HEK293 (cell line): Measurements from ENCODE around the gene SST.

Experiments
- CTCF ChIA-PET: fragments of 350-600 bp; formaldehyde crosslinking; extraction: SDS; loops from one replicate; lab custom pipeline; 2021; ENCODE audit warnings: antibody characterized with exemption; lab: Yijun Ruan, JAX
- POLR2A ChIA-PET: fragments of 300-600 bp; formaldehyde crosslinking; extraction: SDS; loops from one replicate; lab custom pipeline; 2020; ENCODE audit warnings: antibody characterized with exemption, inconsistent platforms; lab: Yijun Ruan, JAX
- H3K27ac ChIP-seq: fragments of 200-500 bp; sonication (Bioruptor generic); 2 replicates; pipeline ENCODE4 v1.5.1; 2014; ENCODE audit warnings: low read depth, low read length, control low read depth, inconsistent platforms; ENCODE audit errors: extremely low read depth
- H3K36me3 ChIP-seq, 2 experiments: fragments of 200-500 bp in 1 of 2; sonication (Bioruptor generic) in 1 of 2; 1 replicate in 1 of 2; 2 replicates in 1 of 2; pipeline ENCODE4 v1.5.1; 2014 to 2017; ENCODE audit warnings: inconsistent platforms in 2 of 2, low read length in 2 of 2; ENCODE audit not compliant: control insufficient read depth in 2 of 2, insufficient read depth in 1 of 2
- H3K4me1 ChIP-seq: fragments of 200-500 bp; sonication (Bioruptor generic); 2 replicates; pipeline ENCODE4 v1.5.1; 2014; ENCODE audit warnings: mild to moderate bottlenecking, low read length, inconsistent platforms; ENCODE audit not compliant: control insufficient read depth, insufficient read depth
- H3K4me3 ChIP-seq: 2 replicates; pipeline ENCODE4 v1.5.1; 2011; ENCODE audit warnings: low read depth, mild to moderate bottlenecking, control low read depth, low read length, moderate library complexity
- H3K9me3 ChIP-seq: fragments of 200-500 bp; sonication (Bioruptor generic); 2 replicates; pipeline ENCODE4 v1.5.1; 2014; ENCODE audit warnings: low read depth, low read length, inconsistent platforms; ENCODE audit not compliant: control insufficient read depth, insufficient read depth
- AEBP2 ChIP-seq: fragments of 450-650 bp; formaldehyde crosslinking; IDR thresholded peaks from 2 replicates; pipeline ENCODE4 v1.5.1; 2016; ENCODE audit warnings: missing biosample characterization, missing genetic modification characterization, borderline replicate concordance
- HOXC10 ChIP-seq: sonication (generic); formaldehyde crosslinking; IDR thresholded peaks from 2 replicates; pipeline ENCODE4 v1.8.1; 2023; ENCODE audit warnings: mild to moderate bottlenecking, missing genetic modification reagents
- REST ChIP-seq: fragments of 450-650 bp; formaldehyde crosslinking; IDR thresholded peaks from 2 replicates; pipeline ENCODE4 v1.5.1; 2016; ENCODE audit warnings: missing biosample characterization, missing genetic modification characterization
- SP7 ChIP-seq: fragments of 450-650 bp; formaldehyde crosslinking; IDR thresholded peaks from 2 replicates; pipeline ENCODE4 v1.5.1; 2016; ENCODE audit warnings: missing biosample characterization, missing genetic modification characterization
- ZBTB44 ChIP-seq: fragments of 450-650 bp; IDR thresholded peaks from 2 replicates; pipeline ENCODE4 v1.5.1; 2018; ENCODE audit warnings: missing biosample characterization, mild to moderate bottlenecking, missing genetic modification characterization
- ZNF10 ChIP-seq: fragments of 450-650 bp; formaldehyde crosslinking; IDR thresholded peaks from 2 replicates; pipeline ENCODE4 v1.5.1; 2017; ENCODE audit warnings: missing biosample characterization, missing genetic modification characterization
- ZNF112 ChIP-seq: fragments of 450-650 bp; formaldehyde crosslinking; IDR thresholded peaks from 2 replicates; pipeline ENCODE4 v1.5.0; 2017; ENCODE audit warnings: missing biosample characterization, missing genetic modification characterization
- ZNF114 ChIP-seq: fragments of 450-650 bp; formaldehyde crosslinking; IDR thresholded peaks from 2 replicates; pipeline ENCODE4 v1.5.0; 2017; ENCODE audit warnings: missing biosample characterization, missing genetic modification characterization
- ZNF132 ChIP-seq: fragments of 450-650 bp; formaldehyde crosslinking; IDR thresholded peaks from 2 replicates; pipeline ENCODE4 v1.5.1; 2017; ENCODE audit warnings: missing biosample characterization, missing genetic modification characterization, borderline replicate concordance
- ZNF133 ChIP-seq: fragments of 450-650 bp; formaldehyde crosslinking; IDR thresholded peaks from 2 replicates; pipeline ENCODE4 v1.5.1; 2016; ENCODE audit warnings: missing biosample characterization, missing genetic modification characterization
- ZNF274 ChIP-seq, 2 experiments: fragments of 200-500 bp in 1 of 2; fragments of 450-650 bp in 1 of 2; sonication (Bioruptor generic) in 1 of 2; formaldehyde crosslinking in 1 of 2; IDR thresholded peaks; 2 replicates each; pipeline versions ENCODE4 v1.5.1 to v1.6.1; 2014 to 2016; ENCODE audit warnings: borderline replicate concordance in 1 of 2, inconsistent platforms in 1 of 2, low read length in 1 of 2, missing biosample characterization in 1 of 2, missing genetic modification characterization in 1 of 2
- ZNF311 ChIP-seq: fragments of 450-650 bp; formaldehyde crosslinking; IDR thresholded peaks from 2 replicates; pipeline ENCODE4 v1.5.1; 2017; ENCODE audit warnings: missing biosample characterization, missing genetic modification characterization, borderline replicate concordance
- ZNF449 ChIP-seq: fragments of 450-650 bp; formaldehyde crosslinking; IDR thresholded peaks from 2 replicates; pipeline ENCODE4 v1.5.1; 2017; ENCODE audit warnings: missing biosample characterization, mild to moderate bottlenecking, missing genetic modification characterization, moderate library complexity
- ZNF571 ChIP-seq: fragments of 450-650 bp; formaldehyde crosslinking; IDR thresholded peaks from 2 replicates; pipeline ENCODE4 v1.5.0; 2017; ENCODE audit warnings: missing biosample characterization, missing genetic modification characterization
- ZNF654 ChIP-seq: fragments of 450-650 bp; formaldehyde crosslinking; IDR thresholded peaks from 2 replicates; pipeline ENCODE4 v1.5.1; 2016; ENCODE audit warnings: low read depth, missing biosample characterization, missing genetic modification characterization
- ZNF843 ChIP-seq: fragments of 450-650 bp; formaldehyde crosslinking; IDR thresholded peaks from 2 replicates; pipeline ENCODE4 v1.5.1; 2016; ENCODE audit warnings: missing biosample characterization, missing genetic modification characterization
- ZSCAN18 ChIP-seq: fragments of 450-650 bp; formaldehyde crosslinking; IDR thresholded peaks from 2 replicates; pipeline ENCODE4 v1.5.1; 2016; ENCODE audit warnings: missing biosample characterization, missing genetic modification characterization
- ZSCAN30 ChIP-seq: fragments of 450-650 bp; IDR thresholded peaks from 2 replicates; pipeline ENCODE4 v1.5.1; 2018; ENCODE audit warnings: missing biosample characterization, mild to moderate bottlenecking, missing genetic modification characterization, moderate library complexity

The SST gene

GRCh38 chr3:187689984-187690383, 19.8 kb upstream of the SST start (continued):
- TF ChIP-seq ZSCAN18 (tag by site-specific recombination), result no peak
- no peak for TF ChIP-seq ZNF10 (tag by site-specific recombination)
- TF ChIP-seq ZBTB44 (tag by site-specific recombination), result no peak
- TF ChIP-seq ZNF449 (tag by site-specific recombination), result no peak
- TF ChIP-seq ZNF843, result no peak
- no peak for TF ChIP-seq REST (tag by site-specific recombination)
- no peak for TF ChIP-seq ZNF112 (tag by site-specific recombination)
- no peak for TF ChIP-seq AEBP2 (tag by site-specific recombination)
- TF ChIP-seq ZSCAN30 (tag by site-specific recombination), result no peak
- no peak for TF ChIP-seq ZNF311 (tag by site-specific recombination)
- TF ChIP-seq ZNF274 (IDR thresholded peaks at IDR 0.05; ENCODE audit: low read length), result no peak
- no peak for TF ChIP-seq ZNF274 (tag by site-specific recombination; IDR thresholded peaks at IDR 0.05; ENCODE audit: borderline replicate concordance)
- no peak for TF ChIP-seq ZNF114 (tag by site-specific recombination)

- CTCF ChIA-PET, result interaction anchor here (1.0 to 5.9 kb wide), 2 partner anchors 7 to 368 kb away, joined by 6 to 28 read pairs; no protein-coding TSS in a partner anchor
- Histone ChIP-seq H3K4me1 (no peaks in the 10 kb centered on the region), H3K9me3 (no peaks in the 10 kb centered on the region)
- TF ChIP-seq ZNF133 (tag by site-specific recombination) (no peak), ZNF571 (tag by site-specific recombination) (no peak), HOXC10 (no peak), SP7 (tag by site-specific recombination) (no peak), ZNF654 (no peak), ZNF132 (tag by site-specific recombination) (no peak)
- TF ChIP-seq, all 188 proteins: peak for 0
- Histone ChIP-seq H3K4me3 (no peak overlapping the region), H3K36me3 (no peaks in the 10 kb centered on the region), H3K27ac (no peak overlapping the region)
- POLR2A ChIA-PET, result no interaction called here
Measured at GRCh38 chr3:187686621-187687273, 16.6 kb upstream of the SST start.
